GM12891 (cell line): ENCODE results near the gene FBXO24. TPM values are rescaled to one million over a fixed set of nuclear protein-coding genes. Genes with fewer than 3 reads are reported as not detected.
"Not testable (repeated sequence)": the region's sequence is repeated elsewhere in the genome, so short reads cannot be mapped to it uniquely, and the experiment has no call there.

Experiments
- DNase-seq: peaks from one replicate; pipeline ENCODE4 v3.0.0; 2011; ENCODE audit warnings: low spot score; ENCODE audit not compliant: insufficient read length
- FAIRE-seq: peaks from 2 replicates; lab custom pipeline; 2011; peaks lifted over from hg19 to GRCh38; lab: Jason Lieb, UNC
- PAX5 ChIP-seq: IDR thresholded peaks from 2 replicates; pipeline ENCODE4 v1.6.1; 2011; ENCODE audit warnings: low read length, moderate library complexity, mild to moderate bottlenecking; ENCODE audit not compliant: insufficient read depth, severe bottlenecking
- POLR2A ChIP-seq: IDR thresholded peaks from 2 replicates; pipeline ENCODE4 v1.6.1; 2011; ENCODE audit warnings: low read depth, low read length, control low read depth
- POLR2AphosphoS5 ChIP-seq: IDR thresholded peaks from 2 replicates; pipeline ENCODE4 v1.6.1; 2011; ENCODE audit warnings: low read depth, low read length, control low read depth
- POU2F2 ChIP-seq: IDR thresholded peaks from 2 replicates; pipeline ENCODE4 v1.6.1; 2011; ENCODE audit warnings: low read depth, mild to moderate bottlenecking, control low read depth, low read length, moderate library complexity
- SPI1 ChIP-seq: IDR thresholded peaks from 2 replicates; pipeline ENCODE4 v1.6.1; 2011; ENCODE audit warnings: low read depth, low read length, control low read depth
- TAF1 ChIP-seq: IDR thresholded peaks from 2 replicates; pipeline ENCODE4 v1.6.1; 2011; ENCODE audit warnings: low read depth, low read length, control low read depth
- polyA plus RNA-seq: library from polyadenylated mRNA; unstranded; fragments of >200 nt; gene quantifications from one replicate; pipeline ENCODE4 v1.2.1, GENCODE V29; 2012; ENCODE audit warnings: low read depth, missing spikeins, inconsistent platforms; ENCODE audit not compliant: missing spikeins

The FBXO24 gene
- polyA plus RNA-seq: 0.45 TPM

- peak; percentile 100 for DNase-seq
- peak; percentile 100 for FAIRE-seq
- TF ChIP-seq PAX5 (no peak), TAF1 (peak; percentile 57; the same call in 1 of the 2 replicates), POLR2AphosphoS5 (no peak), POLR2A (no peak), POU2F2 (no peak), SPI1 (no peak)
Measured at GRCh38 chr7:100586266-100587025, at the start of gene FBXO24. Gene FBXO24 (plus strand): TSS chr7:100586328. CDS start chr7:100586626, 298 bp downstream.

GRCh38 chr7:100536695-100537094 is 49.4 kb upstream of the FBXO24 start:
- DNase-seq, FAIRE-seq: not testable (repeated sequence)

- FAIRE-seq (no peak), DNase-seq (no peak)
- TF ChIP-seq POU2F2 (no peak), POLR2A (no peak), TAF1 (no peak), POLR2AphosphoS5 (no peak), PAX5 (no peak), SPI1 (no peak)
Measured at GRCh38 chr7:100538348-100538653, 47.8 kb upstream of the FBXO24 start.

- FAIRE-seq: peak; percentile 95
- DNase-seq: peak; percentile 97
- TF ChIP-seq PAX5 (no peak), TAF1 (no peak; the same call in 1 of the 2 replicates), POU2F2 (no peak), POLR2AphosphoS5 (no peak)
Measured at GRCh38 chr7:100538654-100539435, 47.3 kb upstream of the FBXO24 start, which contains the start of gene AGFG2. Gene AGFG2 (plus strand): TSS chr7:100539203. CDS start chr7:100539347, 144 bp downstream.

- no peak for DNase-seq
- FAIRE-seq: no peak
Measured at GRCh38 chr7:100539436-100540006, 46.6 kb upstream of the FBXO24 start.

GRCh38 chr7:100540073-100540723 is 45.9 kb upstream of the FBXO24 start:
- no peak for TF ChIP-seq PAX5
- no peak for TF ChIP-seq SPI1
- TF ChIP-seq POU2F2: no peak
- no peak for TF ChIP-seq POLR2A
- no peak for FAIRE-seq
- DNase-seq: no peak

More at GRCh38 chr7:100539436-100540006, 46.6 kb upstream of the FBXO24 start:
- no peak for TF ChIP-seq POLR2A
- no peak for TF ChIP-seq POLR2AphosphoS5
- no peak for TF ChIP-seq POU2F2
- TF ChIP-seq TAF1: no peak
- no peak for TF ChIP-seq PAX5
- TF ChIP-seq SPI1: no peak

GRCh38 chr7:100541309-100541708 is 44.8 kb upstream of the FBXO24 start:
- not testable (repeated sequence) for DNase-seq, FAIRE-seq

- FAIRE-seq: no peak
- TF ChIP-seq POU2F2: no peak
- no peak for TF ChIP-seq PAX5
- no peak for TF ChIP-seq POLR2A
- TF ChIP-seq SPI1: no peak
- DNase-seq: no peak
Measured at GRCh38 chr7:100543586-100543985, 42.5 kb upstream of the FBXO24 start.

GRCh38 chr7:100544386-100544785 is 41.7 kb upstream of the FBXO24 start:
- DNase-seq: no peak
- no peak for FAIRE-seq
- TF ChIP-seq TAF1 (no peak), SPI1 (no peak; the same call in 1 of the 2 replicates), POU2F2 (no peak), POLR2A (no peak), PAX5 (no peak), POLR2AphosphoS5 (no peak)

- TF ChIP-seq TAF1 (no peak), PAX5 (no peak), POLR2A (no peak; the same call in 1 of the 2 replicates), POU2F2 (no peak), POLR2AphosphoS5 (no peak), SPI1 (no peak)
- DNase-seq (no peak), FAIRE-seq (no peak)
Measured at GRCh38 chr7:100544967-100545359, 41.2 kb upstream of the FBXO24 start.
